HG03159 (cell line): ENCODE results near the gene IRF7.

Experiments
- ATAC-seq: cut with Tn5 transposase; IDR thresholded peaks from one replicate; pipeline ENCODE4 v1.9.1; 2021; ENCODE audit warnings: mild to moderate bottlenecking, moderate library complexity; ENCODE audit not compliant: unreplicated experiment

Gene IRF7

GRCh38 chr11:608791-609251 lies 6.9 kb downstream of the IRF7 start:
- no peak for ATAC-seq

DNA sequence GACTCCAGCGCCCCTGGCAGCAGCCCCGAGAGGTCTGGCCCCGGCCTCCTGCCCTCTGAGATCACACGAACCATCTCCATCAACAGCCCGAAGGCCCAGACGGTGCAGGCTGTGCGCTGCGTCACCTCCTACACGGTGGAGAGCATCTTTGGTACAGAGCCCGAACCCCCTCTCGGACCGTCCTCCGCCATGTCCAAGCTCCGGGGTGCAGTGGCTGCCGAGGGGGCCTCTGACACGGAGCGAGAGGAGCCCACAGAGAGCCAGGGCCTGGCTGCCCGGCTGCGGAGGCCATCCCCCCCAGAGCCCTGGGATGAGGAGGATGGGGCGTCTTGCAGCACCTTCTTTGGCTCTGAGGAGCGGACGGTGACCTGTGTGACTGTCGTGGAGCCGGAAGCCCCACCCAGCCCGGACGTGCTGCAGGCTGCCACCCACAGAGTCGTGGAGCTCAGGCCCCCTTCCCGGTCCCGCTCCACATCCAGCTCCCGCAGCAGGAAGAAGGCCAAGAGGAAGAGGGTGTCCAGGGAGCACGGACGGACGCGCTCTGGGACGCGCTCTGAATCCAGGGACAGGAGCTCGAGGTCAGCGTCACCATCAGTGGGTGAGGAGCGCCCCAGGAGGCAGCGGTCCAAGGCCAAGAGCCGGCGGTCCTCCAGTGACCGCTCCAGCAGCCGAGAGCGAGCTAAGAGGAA lies 7.6 kb downstream of the IRF7 start:
- no peak for ATAC-seq

DNA sequence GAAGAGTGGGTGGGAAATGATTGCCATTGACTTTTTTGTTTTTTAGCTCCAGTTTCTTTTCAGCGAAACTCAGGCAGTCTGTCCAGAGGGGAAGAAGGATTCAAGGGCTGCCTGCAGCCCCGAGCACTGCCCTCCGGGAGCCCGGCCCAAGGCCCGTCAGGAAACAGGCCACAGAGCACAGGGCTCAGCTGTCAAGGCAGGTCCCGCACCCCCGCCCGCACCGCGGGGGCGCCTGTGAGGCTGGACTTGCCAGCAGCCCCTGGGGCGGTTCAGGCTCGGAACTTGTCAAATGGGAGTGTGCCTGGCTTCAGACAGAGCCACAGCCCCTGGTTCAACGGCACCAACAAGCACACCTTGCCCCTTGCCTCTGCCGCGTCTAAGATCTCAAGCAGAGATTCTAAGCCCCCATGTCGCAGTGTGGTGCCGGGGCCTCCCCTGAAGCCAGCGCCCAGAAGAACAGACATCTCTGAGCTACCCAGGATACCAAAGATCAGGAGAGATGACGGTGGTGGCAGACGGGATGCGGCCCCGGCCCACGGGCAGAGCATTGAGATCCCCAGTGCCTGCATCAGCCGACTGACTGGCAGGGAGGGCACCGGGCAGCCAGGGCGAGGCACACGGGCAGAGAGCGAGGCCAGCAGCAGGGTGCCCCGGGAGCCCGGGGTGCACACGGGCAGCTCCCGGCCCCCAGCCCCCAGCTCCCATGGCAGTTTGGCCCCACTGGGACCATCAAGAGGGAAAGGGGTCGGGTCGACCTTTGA lies 8.6 kb downstream of the IRF7 start:
- no peak for ATAC-seq

DNA sequence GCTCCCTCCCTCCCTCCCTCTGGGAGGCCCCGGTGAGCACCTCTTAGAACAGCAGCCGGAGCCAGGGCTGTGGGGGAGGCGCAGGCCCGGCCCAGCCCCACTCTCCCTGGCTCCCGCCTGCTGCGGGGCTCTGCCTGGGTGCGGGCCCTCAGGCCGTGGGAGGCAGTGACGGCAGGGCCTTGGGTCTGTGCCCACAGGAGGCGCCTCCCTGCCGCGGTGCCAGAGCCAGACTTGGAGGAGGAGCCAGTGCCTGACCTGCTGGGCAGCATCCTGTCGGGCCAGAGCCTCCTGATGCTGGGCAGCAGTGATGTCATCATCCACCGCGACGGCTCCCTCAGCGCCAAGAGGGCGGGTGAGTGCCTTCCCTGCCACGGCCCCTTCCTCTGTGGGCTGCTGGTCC lies 9.5 kb downstream of the IRF7 start:
- no peak for ATAC-seq

DNA sequence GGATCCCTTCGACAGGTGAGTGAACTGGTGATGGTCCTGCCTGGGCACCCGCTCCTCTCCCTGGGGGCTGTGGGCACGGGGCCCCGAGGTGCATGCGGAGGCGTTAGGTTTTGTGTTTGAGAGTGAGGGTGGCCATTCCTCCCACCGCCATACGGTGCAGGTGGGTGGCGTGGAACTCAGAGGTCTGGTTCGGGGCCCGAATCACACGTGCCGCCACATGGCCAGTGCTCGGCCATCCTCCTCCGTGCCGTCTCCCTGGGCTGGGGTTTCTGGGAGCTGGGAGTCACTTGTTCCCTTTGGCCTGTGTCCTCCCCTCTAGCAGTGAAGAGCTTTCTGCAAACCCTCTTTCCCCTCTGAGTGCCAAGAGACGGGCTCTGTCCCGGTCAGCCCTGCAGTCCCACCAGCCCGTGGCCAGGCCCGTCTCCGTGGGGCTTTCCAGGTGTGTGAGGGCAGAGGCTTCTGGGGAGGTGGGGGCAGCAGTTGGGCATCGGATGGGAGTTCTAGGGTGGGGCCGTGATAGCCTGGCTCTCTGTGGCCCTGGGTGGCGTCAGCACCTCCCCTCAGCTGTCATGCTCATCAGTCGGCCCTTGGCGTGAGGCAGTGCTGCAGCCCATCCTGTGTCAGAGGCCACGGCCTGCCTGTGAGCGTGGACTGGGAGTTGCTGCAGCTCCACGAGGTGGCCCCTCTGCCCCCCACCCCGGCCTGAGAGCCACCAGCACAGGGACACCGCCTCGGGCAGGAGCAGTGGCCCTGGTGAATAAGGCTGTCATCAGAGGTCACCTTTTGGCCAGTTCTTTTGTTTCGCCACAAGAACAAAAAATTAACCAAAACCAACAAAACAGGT lies 10.2 kb downstream of the IRF7 start:
- no peak for ATAC-seq

- no peak for ATAC-seq
Observed at GRCh38 chr11:603154-603553, 12.6 kb downstream of the IRF7 start.

DNA sequence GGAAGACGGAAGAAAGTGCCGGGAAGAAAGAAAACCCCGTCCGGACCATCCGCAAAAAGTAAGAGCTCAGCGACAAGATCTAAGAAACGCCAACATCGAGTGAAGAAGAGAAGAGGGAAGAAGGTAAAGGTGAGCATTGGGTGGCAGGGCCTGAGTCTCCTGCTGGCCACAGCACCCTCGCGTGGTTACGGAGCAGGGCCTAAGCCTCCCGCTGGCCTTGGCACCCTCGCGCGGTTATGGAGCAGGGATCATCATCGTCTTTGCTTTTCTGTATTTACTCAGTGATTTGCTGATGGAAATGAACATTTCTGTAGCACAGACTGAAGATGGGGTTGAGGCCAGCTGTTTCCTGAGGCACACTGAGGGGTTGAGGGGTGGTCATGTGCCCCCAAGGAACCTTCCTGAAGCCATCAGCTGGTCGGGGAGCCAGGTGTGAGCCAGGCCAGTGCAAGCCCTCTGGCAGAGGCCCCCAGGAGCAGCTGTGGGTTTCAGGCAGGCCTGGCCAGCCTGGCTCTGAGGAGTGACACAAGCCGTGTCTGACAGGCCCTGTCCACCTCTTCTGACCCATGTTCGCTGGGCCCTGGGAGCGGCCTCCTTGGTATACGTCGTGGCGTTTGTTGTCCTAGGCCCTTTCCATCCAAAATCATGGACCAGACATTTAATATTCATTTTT lies 14.0 kb downstream of the IRF7 start:
- no peak for ATAC-seq

- ATAC-seq: no peak
Observed at GRCh38 chr11:598005-598680, 17.6 kb downstream of the IRF7 start.

DNA sequence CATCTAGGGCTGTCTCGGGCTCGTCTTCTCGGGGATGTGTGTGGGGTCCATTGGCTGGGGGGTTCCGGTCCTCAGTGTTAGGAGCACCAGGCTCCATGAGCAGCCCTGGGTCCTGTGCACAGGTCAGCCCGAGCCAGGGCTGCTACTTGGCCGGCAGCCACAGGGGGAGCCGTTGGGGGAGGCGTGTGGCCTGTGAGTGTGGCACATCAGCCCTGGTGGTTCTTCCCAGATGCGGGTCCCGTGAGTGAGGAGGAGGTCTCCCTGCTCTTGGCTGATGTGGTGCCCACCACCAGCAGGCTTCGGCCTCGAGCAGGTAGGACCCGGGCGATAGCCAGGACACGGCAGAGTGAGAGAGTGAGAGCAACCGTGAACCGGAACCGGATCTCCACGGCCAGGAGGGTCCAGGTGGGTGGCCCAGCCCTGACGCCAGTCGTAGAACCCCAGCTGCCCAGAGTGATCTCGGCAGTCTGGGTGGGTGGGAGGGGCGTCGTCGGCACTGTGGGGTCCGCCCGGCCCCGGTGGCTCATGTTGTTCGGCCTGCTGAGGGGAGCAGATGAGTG lies 18.5 kb downstream of the IRF7 start:
- no peak for ATAC-seq

GRCh38 chr11:596374-596773 lies 19.4 kb downstream of the IRF7 start:
- ATAC-seq: no peak

- ATAC-seq: no peak
Observed at GRCh38 chr11:595400-595799, 20.4 kb downstream of the IRF7 start.

- ATAC-seq: no peak
Observed at GRCh38 chr11:593347-593746, 22.4 kb downstream of the IRF7 start.

- ATAC-seq: no peak
Observed at GRCh38 chr11:592918-593317, 22.8 kb downstream of the IRF7 start.

DNA sequence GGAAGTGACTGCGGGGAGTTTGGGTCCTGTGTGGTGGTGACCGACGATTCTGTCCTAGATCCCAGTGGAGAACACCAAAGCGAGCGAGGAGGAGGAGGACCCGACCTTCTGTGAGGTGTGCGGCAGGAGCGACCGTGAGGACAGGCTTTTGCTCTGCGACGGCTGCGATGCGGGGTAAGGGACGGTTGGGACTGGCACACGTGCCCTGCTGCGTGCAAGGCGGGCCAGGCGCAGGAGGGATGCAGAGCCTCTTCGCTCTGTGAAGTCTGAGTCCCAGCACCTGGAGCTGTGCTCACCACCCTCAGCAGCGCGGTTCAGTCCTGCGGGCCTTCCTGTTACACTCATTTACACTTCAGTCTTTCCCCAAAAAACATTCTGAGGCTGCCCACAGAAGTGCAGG lies 23.2 kb downstream of the IRF7 start:
- ATAC-seq: no peak

DNA sequence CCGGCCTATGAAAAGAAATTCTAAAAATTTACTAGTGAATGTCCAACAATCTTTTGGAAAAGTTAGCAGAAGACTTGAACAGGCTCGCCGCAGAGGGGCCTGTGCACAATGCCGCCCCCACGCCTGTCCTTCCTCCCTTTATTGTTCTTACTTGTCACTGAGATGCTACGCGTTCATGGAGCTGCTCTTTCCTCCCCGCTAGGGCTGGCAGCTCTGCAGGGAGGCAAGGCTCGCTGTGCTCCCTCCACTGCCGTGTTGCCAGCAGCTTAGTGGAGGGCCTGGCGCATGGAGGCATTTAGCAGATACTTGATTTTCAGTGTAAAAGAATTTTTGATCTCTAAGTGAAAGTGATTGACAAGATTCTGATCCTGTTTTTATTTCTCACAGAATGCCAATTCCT lies 24.8 kb downstream of the IRF7 start:
- no peak for ATAC-seq

DNA sequence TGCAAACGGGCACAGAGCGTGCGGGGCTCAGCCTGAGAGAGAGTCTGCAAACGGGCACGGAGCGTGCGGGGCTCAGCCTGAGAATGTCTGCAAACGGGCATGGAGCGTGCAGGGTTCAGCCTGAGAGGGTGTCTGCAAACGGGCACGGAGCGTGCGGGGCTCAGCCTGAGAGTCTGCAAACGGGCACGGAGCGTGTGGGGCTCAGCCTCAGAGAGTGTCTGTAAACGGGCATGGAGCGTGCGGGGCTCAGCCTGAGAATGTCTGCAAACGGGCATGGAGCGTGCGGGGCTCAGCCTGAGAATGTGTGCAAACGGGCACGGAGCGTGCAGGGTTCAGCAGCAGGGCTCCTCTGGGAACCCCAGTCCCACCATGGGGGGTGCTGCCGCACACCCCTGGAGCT lies 26.0 kb downstream of the IRF7 start:
- ATAC-seq: no peak

DNA sequence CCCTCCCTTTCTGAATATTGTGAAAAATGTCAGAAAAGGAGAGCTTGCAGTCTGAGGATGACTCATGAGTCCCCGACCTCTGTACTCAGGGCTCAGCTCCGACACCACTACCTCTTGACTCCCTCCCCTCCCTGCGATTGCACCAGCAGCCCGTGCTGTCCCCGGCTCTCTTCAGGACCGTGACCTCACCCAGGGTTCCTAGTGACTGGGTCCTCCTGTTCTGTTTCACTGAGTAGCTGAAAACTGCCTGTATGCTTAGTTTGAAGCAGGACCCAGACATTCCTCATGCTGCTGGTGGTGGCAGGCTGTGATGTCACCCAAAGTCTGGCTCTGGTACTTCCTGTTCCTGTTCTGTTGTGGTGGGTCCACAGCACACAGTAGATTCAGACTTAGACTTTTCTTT lies 27.8 kb downstream of the IRF7 start:
- no peak for ATAC-seq

- ATAC-seq: no peak
Observed at GRCh38 chr11:587546-587945, 28.2 kb downstream of the IRF7 start.

DNA sequence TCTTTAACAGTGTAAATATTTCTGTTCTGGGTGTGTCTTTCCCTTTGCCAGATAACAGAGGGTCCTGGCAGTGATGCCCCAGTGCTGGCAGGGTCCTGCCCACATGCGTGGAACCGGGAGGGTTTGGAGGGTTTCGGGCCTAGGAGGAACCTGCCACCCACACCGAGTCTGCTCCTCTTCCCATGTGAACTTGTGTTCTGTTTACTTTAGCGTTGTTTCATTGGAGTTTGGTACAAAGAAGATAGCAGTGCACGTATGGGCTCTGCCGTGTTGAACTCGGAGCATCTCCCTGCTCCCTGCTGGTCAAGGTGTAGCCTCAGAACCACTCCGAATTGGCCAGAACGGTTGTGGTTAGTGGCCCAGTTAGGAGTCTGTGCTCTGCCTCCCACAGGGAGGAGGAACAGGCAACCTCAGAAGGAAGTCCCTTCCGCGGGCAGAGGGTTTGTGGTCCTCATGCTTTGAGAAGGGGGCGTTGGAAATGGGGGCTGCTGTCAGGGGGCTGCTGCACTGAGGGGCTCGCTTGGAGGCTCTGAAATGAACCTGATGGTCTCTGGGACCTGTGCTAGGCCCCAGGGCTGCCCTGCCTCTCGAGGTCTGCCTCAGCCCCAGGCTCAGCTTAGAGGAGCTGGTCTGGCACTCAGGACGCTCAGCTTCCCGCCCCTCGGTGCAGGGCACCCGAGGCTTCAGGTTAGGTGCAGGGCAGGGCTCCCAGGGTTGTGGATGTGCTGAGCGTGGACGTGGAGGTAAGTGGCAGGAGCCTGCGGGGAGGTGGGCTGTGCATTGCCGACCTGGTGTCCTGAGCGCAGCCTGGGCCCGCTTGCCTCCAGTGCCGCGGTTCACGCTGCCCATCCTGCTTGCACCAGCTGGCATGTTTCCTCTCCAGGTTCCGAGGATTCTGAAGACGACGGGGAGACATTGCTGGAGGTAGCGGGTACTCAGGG lies 29.1 kb downstream of the IRF7 start:
- ATAC-seq: no peak
